Neutrophil (primary cell): ENCODE results near the gene EHBP1.

ENCODE experiments used
- H3K27ac ChIP-seq: fragments of 200-600 bp; sonication (generic); 2 replicates; pipeline ENCODE4 v1.5.1; 2016; ENCODE audit warnings: mild to moderate bottlenecking, moderate library complexity
- H3K27me3 ChIP-seq: fragments of 200-600 bp; sonication (generic); 2 replicates; pipeline ENCODE4 v1.6.0; 2016; ENCODE audit warnings: mild to moderate bottlenecking
- H3K36me3 ChIP-seq: fragments of 200-600 bp; sonication (generic); 2 replicates; pipeline ENCODE4 v1.5.1; 2017
- H3K4me1 ChIP-seq, 2 experiments: fragments of 200-600 bp in 1 of 2; sonication (generic) in 1 of 2; 1 replicate in 1 of 2; 2 replicates in 1 of 2; pipeline versions ENCODE4 v1.5.1 to v1.6.1; 2013 to 2016; ENCODE audit warnings: low read depth in 1 of 2, low read length in 1 of 2, mild to moderate bottlenecking in 1 of 2, moderate library complexity in 1 of 2; ENCODE audit not compliant: control insufficient read depth in 1 of 2, insufficient read depth in 1 of 2
- H3K4me3 ChIP-seq, 2 experiments: fragments of 200-600 bp in 1 of 2; sonication (generic) in 1 of 2; 1 replicate in 1 of 2; 2 replicates in 1 of 2; pipeline ENCODE4 v1.5.1; 2013 to 2016; ENCODE audit warnings: low read depth in 1 of 2, low read length in 1 of 2, mild to moderate bottlenecking in 1 of 2, moderate library complexity in 1 of 2
- H3K9me3 ChIP-seq: fragments of 200-600 bp; sonication (generic); 2 replicates; pipeline ENCODE4 v1.5.1; 2016
- CTCF ChIP-seq: fragments of 200-600 bp; sonication (generic); IDR thresholded peaks from 2 replicates; pipeline ENCODE4 v1.5.1; 2016; ENCODE audit warnings: antibody characterized with exemption

Gene EHBP1

GRCh38 chr2:62999905-63000304 is 294.4 kb downstream of the EHBP1 start:
- Histone ChIP-seq H3K36me3 (no peaks in the 10 kb centered on the region), H3K27ac (no peak overlapping the region), H3K27me3 (no peaks in the 10 kb centered on the region), H3K4me1 (no peaks in the 10 kb centered on the region), H3K9me3 (no peaks in the 10 kb centered on the region), H3K4me3 (no peak overlapping the region)
- no peak for TF ChIP-seq CTCF

GRCh38 chr2:63000801-63001200 is 295.3 kb downstream of the EHBP1 start:
- no peaks in the 10 kb centered on the region for H3K36me3 ChIP-seq
- H3K27me3 ChIP-seq, result no peaks in the 10 kb centered on the region
- H3K9me3 ChIP-seq, result no peaks in the 10 kb centered on the region
- no peak for TF ChIP-seq CTCF
- no peak overlapping the region for H3K4me3 ChIP-seq
- H3K27ac ChIP-seq, result no peak overlapping the region
- no peaks in the 10 kb centered on the region for H3K4me1 ChIP-seq

- Histone ChIP-seq H3K36me3 (no peaks in the 10 kb centered on the region), H3K27ac (no peak overlapping the region), H3K9me3 (no peaks in the 10 kb centered on the region), H3K4me1 (no peaks in the 10 kb centered on the region), H3K4me3 (no peak overlapping the region), H3K27me3 (no peaks in the 10 kb centered on the region)
- TF ChIP-seq CTCF, result no peak
These were observed 296.1 kb downstream of the EHBP1 start for GRCh38 chr2:63001576-63001975.

- Histone ChIP-seq H3K4me1 (no peaks in the 10 kb centered on the region), H3K27ac (no peak overlapping the region), H3K9me3 (no peaks in the 10 kb centered on the region), H3K4me3 (no peak overlapping the region), H3K36me3 (no peaks in the 10 kb centered on the region), H3K27me3 (no peaks in the 10 kb centered on the region)
- TF ChIP-seq CTCF, result no peak
These were observed 297.8 kb downstream of the EHBP1 start for GRCh38 chr2:63003351-63003750.

- no peak for TF ChIP-seq CTCF
- no peak overlapping the region for H3K4me3 ChIP-seq
- no peaks in the 10 kb centered on the region for H3K36me3 ChIP-seq
- H3K27ac ChIP-seq, result no peak overlapping the region
- no peaks in the 10 kb centered on the region for H3K27me3 ChIP-seq
- H3K4me1 ChIP-seq, result no peaks in the 10 kb centered on the region
- H3K9me3 ChIP-seq, result no peaks in the 10 kb centered on the region
These were observed 302.4 kb downstream of the EHBP1 start for GRCh38 chr2:63007813-63008458.
